ENCODE data around the gene GPC3.

- TF ChIP-seq POLR2A (IDR thresholded peaks at IDR 0.05; ENCODE audit: low read depth, low read length) (no peak), CTCF (IDR thresholded peaks at IDR 0.05; ENCODE audit: extremely low read depth in 1 of 2, insufficient read depth in 1 of 2, low read depth in 1 of 2, low read length in 2 of 2) (no peak), POLR2AphosphoS5 (IDR thresholded peaks at IDR 0.05; ENCODE audit: insufficient read depth, low read depth, low read length) (no peak), EZH2 (IDR thresholded peaks at IDR 0.05; ENCODE audit: borderline replicate concordance, low read depth, low read length, severe bottlenecking) (no peak), JUN (IDR thresholded peaks at IDR 0.05; ENCODE audit: borderline replicate concordance, insufficient read depth, insufficient read length, low read depth) (no peak), MAX (IDR thresholded peaks at IDR 0.05; ENCODE audit: insufficient read depth, insufficient read length) (no peak), FOS (IDR thresholded peaks at IDR 0.05; ENCODE audit: borderline replicate concordance, insufficient read depth, low read length) (no peak), MYC (IDR thresholded peaks at IDR 0.05; ENCODE audit: low read depth, low read length) (no peak), GATA2 (IDR thresholded peaks at IDR 0.05; ENCODE audit: insufficient read depth, insufficient read length, low read depth, low read length) (no peak)
Measured at GRCh38 chrX:133989993-133990392, 4.6 kb upstream of the GPC3 start.
